GM12872 (cell line): ENCODE measurements around the gene SOCS6.

Experiments used
- TF ChIP-seq, protein P1 (sequence below): IDR thresholded peaks from 3 replicates; pipeline ENCODE4 v1.5.1; 2011; ENCODE audit warnings: low read depth, mild to moderate bottlenecking, low read length, moderate library complexity; ENCODE audit not compliant: insufficient read depth

The SOCS6 gene

DNA sequence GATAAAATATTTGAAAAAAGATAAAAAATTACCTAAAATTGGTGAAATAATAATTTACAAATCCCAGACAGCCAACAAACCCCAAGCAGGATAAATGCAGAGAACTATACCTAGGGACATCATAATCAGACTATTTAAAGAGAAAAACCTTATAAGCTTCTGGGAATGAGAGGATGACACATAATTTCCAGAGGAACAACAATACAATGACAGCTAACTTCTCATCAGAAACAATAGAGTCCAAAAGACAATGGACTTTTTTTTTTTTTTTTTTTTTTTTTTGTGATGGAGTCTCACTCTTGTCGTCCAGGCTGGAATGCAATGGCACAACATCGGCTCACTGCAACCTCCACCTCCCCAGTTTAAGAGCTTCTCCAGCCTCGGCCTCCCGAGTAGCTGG is 65.2 kb downstream of the SOCS6 start:
- TF ChIP-seq, protein P1, sequence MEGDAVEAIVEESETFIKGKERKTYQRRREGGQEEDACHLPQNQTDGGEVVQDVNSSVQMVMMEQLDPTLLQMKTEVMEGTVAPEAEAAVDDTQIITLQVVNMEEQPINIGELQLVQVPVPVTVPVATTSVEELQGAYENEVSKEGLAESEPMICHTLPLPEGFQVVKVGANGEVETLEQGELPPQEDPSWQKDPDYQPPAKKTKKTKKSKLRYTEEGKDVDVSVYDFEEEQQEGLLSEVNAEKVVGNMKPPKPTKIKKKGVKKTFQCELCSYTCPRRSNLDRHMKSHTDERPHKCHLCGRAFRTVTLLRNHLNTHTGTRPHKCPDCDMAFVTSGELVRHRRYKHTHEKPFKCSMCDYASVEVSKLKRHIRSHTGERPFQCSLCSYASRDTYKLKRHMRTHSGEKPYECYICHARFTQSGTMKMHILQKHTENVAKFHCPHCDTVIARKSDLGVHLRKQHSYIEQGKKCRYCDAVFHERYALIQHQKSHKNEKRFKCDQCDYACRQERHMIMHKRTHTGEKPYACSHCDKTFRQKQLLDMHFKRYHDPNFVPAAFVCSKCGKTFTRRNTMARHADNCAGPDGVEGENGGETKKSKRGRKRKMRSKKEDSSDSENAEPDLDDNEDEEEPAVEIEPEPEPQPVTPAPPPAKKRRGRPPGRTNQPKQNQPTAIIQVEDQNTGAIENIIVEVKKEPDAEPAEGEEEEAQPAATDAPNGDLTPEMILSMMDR, result no peak

DNA sequence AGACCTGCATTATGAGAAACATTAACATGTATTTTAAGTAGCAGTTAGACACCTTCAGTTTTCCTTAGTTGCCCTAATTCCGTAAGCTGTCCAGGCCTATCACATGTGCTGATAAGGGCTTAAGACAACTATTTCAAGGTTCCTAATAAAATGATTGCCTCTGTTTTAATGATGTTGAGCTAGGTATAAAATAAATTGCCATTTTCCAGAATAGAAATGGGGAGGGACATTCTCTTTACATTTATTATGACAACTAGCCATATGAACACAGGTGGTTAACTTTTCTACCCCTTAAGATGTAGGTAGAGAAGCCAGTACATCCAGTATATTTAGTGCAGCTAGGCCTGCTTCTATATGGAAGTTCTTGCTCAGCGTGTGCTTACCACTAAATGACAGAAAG is 65.9 kb downstream of the SOCS6 start:
- TF ChIP-seq, protein P1, result no peak

DNA sequence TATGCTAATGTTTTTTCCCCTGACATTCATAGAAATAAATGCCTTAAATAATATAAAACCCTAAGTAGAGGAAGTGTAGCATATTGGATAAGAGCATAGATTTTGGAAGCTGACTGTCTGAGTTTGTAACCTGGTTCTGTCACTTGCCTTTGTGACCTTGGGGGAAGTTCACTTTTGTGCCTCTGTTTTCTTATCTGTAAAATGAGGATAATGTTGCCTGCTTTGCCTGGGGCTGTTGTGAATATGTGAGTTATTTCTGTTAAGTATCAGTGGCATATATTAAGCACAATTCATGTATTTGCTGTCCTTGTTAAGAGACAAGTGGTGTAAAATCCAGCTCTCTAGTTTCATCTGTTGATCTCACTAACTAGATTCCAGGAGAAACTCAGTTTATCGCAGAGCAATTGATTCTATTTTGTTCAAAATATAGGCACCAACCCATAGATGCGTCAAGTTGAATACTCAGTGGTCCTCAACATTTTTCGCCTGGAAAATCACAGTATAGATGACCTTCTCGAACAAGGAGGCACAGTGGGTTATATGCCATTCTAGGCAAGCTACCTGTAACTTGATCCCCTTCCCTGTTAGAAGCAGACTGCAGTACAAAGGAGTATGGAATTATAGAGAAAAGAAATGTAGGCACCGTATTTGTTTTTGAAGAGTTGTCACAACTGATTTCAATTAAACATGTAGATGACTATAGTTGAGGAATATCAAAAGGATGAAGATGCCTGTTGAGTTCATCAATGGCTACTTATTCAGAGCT is 67.0 kb downstream of the SOCS6 start:
- TF ChIP-seq, protein P1, result no peak

DNA sequence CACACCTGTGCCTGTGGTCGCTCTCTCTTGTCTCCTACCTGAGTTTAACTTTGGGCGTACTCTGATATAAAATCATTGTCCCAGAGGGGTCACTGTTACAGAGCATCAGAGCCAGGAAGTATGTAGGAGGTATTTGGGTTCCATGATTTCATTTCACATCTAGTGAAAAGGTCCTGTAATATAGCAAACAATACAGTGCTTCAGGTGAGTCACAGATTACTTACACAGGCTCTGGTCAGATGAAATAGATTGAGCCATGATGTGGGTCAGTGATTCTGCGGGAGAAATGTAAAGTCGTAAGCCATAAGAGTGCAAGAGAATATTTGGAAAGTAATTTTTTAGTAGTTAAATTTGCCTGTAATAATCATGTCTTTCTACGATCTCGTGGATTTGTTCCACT is 70.2 kb downstream of the SOCS6 start:
- TF ChIP-seq, protein P1, result no peak

DNA sequence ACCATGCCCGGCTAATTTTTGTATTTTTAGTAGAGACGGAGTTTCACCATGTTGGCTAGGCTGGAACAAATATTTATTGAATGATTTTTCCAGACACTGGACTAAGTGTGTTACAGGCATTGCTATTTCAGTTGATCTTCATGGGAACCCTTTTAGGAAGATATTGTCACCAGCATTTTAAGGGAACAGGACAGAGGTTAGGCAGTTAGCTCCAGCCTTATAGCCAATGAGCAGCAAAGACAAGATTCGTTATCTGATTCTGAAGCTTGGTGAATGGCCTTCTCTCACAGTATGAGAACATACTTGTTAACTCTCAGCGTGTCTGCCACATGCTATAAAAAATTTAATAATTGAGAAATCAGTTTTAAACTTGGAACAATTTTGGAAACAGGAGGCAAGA is 73.4 kb downstream of the SOCS6 start:
- TF ChIP-seq, protein P1, result no peak

DNA sequence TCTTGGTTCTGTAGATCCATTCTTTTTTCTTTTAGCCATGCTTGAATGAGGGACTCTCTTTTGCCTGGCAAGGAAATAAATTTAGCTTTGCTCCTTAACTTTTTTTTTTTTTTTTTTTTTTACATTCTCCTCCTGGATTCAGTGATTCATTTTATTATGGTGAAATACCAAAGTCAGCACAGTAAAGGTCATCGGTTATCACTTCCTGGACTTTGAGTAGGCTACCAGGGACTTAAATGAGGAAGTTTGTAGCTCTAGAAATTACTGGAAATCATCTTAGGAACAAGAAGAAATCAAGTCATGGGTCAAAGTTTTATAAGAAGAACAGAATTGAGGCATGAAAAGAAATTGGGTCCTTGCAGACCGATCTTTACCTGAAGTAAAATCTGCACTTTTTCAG is 75.0 kb downstream of the SOCS6 start:
- TF ChIP-seq, protein P1, result no peak

DNA sequence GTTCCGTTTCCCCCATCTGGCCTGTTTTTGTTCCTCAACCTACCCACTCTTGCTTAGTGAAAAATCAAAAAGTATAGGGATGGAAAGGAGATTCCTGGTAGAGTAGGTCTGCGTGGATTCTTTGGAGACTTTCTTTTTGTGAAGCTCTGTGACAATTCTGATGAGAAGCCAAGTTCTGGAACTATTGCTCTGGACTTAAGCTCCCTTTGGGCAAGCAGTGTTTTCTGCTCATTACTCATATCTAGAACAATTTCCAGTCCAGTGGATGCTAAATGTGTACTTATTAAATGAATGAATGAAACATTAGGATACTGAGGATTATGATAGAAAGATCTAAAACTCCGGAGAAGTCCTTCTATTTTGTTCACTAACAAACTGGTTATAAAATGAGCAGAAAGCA is 76.5 kb downstream of the SOCS6 start:
- TF ChIP-seq, protein P1, result no peak

DNA sequence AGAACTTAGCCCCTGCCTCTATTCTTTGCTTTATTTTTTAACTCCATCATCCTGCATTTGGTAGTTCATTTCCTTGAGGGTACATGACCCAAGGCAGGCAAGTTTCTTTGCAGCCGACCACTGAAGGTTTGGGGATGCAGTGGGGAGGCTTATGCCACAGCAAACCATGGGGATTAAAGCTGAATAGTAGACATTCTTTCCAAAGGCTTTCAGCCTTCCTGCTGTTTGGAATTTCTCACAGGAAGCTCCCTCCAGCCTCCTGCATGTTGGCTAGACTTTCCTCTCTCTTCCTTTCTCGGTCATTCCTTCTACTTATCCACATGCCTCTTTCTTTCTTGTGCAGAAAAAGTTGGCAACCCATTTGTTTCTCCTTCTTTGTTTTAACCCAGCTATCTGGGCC is 77.3 kb downstream of the SOCS6 start:
- TF ChIP-seq, protein P1, result no peak
